Omental fat pad (tissue), 4 donors: ENCODE measurements around the gene DHCR7. TPM values are rescaled to one million over a fixed set of nuclear protein-coding genes. Genes with fewer than 3 reads are reported as not detected.

ENCODE experiments used
- ATAC-seq: fragments of 150-250 bp; one replicate; pipeline ENCODE4 v1.9.1; 2016; ENCODE audit warnings: mild to moderate bottlenecking, moderate library complexity; ENCODE audit not compliant: low FRiP score
- DNase-seq: peaks from one replicate; pipeline ENCODE4 v3.0.0-alpha.2; 2019; ENCODE audit warnings: low spot score
- CTCF ChIP-seq, 3 donors: fragments of 450-650 bp; IDR thresholded peaks; one replicate each; pipeline ENCODE4 v1.5.1; 2016 to 2017; ENCODE audit warnings: antibody characterized with exemption in 3 of 3, mild to moderate bottlenecking in 3 of 3, moderate library complexity in 2 of 3
- total RNA-seq, 4 donors: library from RNA; depleted of rRNA; stranded (reverse); fragments of >200 nt; gene quantifications; one replicate each; pipeline ENCODE4 v1.1.0, GENCODE V29; 2016

Gene DHCR7
- total RNA-seq, 4 donors from 2014 or later = 12.9 to 76.5 (median 37.4) TPM

GRCh38 chr11:71399341-71399740, 48.9 kb downstream of the DHCR7 start:
- TF ChIP-seq CTCF (IDR thresholded peaks at IDR 0.05) = no peak
- ATAC-seq (no peak), DNase-seq (no peak)

GRCh38 chr11:71397961-71398360, 50.2 kb downstream of the DHCR7 start:
- ATAC-seq = no peak

GRCh38 chr11:71397331-71397860, 50.8 kb downstream of the DHCR7 start:
- no peak for ATAC-seq
- no peak for TF ChIP-seq CTCF (IDR thresholded peaks at IDR 0.05)
- no peak for DNase-seq

More at GRCh38 chr11:71397961-71398360, 50.2 kb downstream of the DHCR7 start:
- TF ChIP-seq CTCF (IDR thresholded peaks at IDR 0.05) = no peak
- no peak for DNase-seq

- DNase-seq = no peak
Observed at GRCh38 chr11:71396548-71397123, 51.6 kb downstream of the DHCR7 start.

GRCh38 chr11:71395774-71396173, 52.4 kb downstream of the DHCR7 start:
- no peak for TF ChIP-seq CTCF (IDR thresholded peaks at IDR 0.05)
- no peak for ATAC-seq
- DNase-seq = no peak

More at GRCh38 chr11:71396548-71397123, 51.6 kb downstream of the DHCR7 start:
- TF ChIP-seq CTCF (IDR thresholded peaks at IDR 0.05) = no peak
- ATAC-seq = no peak

GRCh38 chr11:71395263-71395560, 53.0 kb downstream of the DHCR7 start:
- TF ChIP-seq CTCF (IDR thresholded peaks at IDR 0.05) = no peak
- DNase-seq (no peak), ATAC-seq (no peak)

- no peak for ATAC-seq
- DNase-seq = no peak
- no peak for TF ChIP-seq CTCF (IDR thresholded peaks at IDR 0.05)
Observed at GRCh38 chr11:71393283-71393682, 54.9 kb downstream of the DHCR7 start.
